ENCODE results near the gene EHD3.

The EHD3 gene

DNA sequence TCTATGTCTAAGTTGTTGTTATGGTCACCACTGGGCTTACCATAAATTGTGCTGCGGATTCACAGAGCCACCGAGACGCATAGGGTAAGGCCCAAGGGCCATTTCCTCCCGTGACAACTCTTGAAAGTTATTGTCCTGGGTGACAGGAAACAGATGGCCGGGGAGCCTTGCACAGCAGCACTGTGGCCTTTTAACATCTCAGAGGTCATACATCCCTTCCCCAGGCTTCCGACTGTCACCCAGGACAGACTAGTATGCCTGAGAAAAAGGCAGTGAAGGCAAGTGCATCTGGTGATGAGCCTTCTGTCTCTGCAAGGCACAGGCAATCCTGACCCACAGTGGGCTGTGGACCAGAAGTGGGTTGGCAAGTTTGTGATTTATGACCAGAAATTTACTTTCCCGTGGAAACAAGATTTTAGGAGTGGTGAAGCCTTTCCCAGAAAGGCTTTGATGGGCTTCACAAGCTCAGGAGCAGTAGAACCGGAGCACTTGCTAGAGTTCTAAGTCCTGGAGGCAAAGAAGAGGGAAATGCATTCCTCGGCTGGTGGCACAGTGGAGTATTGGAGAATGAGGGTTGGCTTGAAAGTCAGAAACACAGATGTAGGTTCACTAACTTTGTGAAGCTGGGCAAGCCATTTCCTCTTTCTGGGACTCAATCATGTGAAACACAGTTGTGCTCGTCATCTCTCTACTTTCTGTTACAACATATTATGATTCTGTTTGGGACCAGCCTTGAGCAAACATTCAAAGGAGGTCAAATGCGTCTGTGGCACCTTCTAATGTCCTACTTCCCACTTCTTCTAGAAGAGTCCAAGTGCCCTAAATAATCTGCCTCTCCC lies 14.6 kb upstream of the EHD3 start:
- H3K36me3 ChIP-seq (ENCODE audit: insufficient read depth, low read length) = no peaks in the 10 kb centered on the region
- H2AFZ ChIP-seq (ENCODE audit: low read length) = no peak overlapping the region
- no peak overlapping the region for H3K27ac ChIP-seq (ENCODE audit: low read depth, low read length, poor library complexity, severe bottlenecking)
- H3K27me3 ChIP-seq (ENCODE audit: insufficient read depth, low read length) = 0 out of 2 replicates have a peak, but pooled peaks cover 5% of the 10 kb centered on the region
- no peaks in the 10 kb centered on the region for H3K4me1 ChIP-seq (ENCODE audit: insufficient read depth, low read length, severe bottlenecking)
- TF ChIP-seq, protein P1, sequence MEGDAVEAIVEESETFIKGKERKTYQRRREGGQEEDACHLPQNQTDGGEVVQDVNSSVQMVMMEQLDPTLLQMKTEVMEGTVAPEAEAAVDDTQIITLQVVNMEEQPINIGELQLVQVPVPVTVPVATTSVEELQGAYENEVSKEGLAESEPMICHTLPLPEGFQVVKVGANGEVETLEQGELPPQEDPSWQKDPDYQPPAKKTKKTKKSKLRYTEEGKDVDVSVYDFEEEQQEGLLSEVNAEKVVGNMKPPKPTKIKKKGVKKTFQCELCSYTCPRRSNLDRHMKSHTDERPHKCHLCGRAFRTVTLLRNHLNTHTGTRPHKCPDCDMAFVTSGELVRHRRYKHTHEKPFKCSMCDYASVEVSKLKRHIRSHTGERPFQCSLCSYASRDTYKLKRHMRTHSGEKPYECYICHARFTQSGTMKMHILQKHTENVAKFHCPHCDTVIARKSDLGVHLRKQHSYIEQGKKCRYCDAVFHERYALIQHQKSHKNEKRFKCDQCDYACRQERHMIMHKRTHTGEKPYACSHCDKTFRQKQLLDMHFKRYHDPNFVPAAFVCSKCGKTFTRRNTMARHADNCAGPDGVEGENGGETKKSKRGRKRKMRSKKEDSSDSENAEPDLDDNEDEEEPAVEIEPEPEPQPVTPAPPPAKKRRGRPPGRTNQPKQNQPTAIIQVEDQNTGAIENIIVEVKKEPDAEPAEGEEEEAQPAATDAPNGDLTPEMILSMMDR (IDR thresholded peaks at IDR 0.05; ENCODE audit: low read length) = no peak
- no peak for TF ChIP-seq EZH2 (IDR thresholded peaks at IDR 0.05; ENCODE audit: borderline replicate concordance, low read length)
- no peaks in the 10 kb centered on the region for H3K9me3 ChIP-seq (ENCODE audit: low read length)
- no peak overlapping the region for H3K4me3 ChIP-seq (ENCODE audit: low read depth, low read length, poor library complexity, severe bottlenecking)
- H3K9ac ChIP-seq (ENCODE audit: low read length) = no peak overlapping the region
- no peaks in the 10 kb centered on the region for H4K20me1 ChIP-seq (ENCODE audit: insufficient read depth, low read length)
- H3K9me2 ChIP-seq (ENCODE audit: low read depth, low read length) = no peaks in the 10 kb centered on the region
- H3F3A ChIP-seq (ENCODE audit: insufficient read depth, low read length) = no peaks in the 10 kb centered on the region
- H3K4me2 ChIP-seq (ENCODE audit: low read length) = no peak overlapping the region
- H3K79me2 ChIP-seq (ENCODE audit: insufficient read depth, low read length) = no peaks in the 10 kb centered on the region

DNA sequence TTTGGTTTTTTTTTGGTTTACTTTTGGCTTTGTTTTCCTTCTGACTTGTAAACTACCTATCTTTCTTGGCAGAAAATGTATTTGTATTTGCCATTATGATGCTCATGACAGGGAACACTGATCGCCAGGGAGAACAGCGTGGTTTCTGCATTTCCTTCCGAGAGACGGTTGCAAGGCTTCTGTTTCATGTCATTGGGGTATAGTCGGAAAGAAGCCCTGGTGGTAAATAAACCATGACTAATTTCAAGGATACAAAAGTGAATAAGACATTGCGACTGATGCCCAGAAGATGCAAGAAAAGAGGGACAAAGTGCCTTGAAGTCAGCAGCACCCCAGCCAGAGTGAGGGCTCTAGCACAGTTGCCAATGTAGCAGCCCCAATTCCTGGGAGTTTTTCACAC lies 12.4 kb upstream of the EHD3 start:
- Histone ChIP-seq H3K9me2 (ENCODE audit: low read depth, low read length) (no peaks in the 10 kb centered on the region), H3K27me3 (ENCODE audit: insufficient read depth, low read length) (0 out of 2 replicates have a peak, but pooled peaks cover 5% of the 10 kb centered on the region), H3K79me2 (ENCODE audit: insufficient read depth, low read length) (no peaks in the 10 kb centered on the region), H3K27ac (ENCODE audit: low read depth, low read length, poor library complexity, severe bottlenecking) (no peak overlapping the region), H3K4me3 (ENCODE audit: low read depth, low read length, poor library complexity, severe bottlenecking) (no peak overlapping the region), H3K4me1 (ENCODE audit: insufficient read depth, low read length, severe bottlenecking) (no peaks in the 10 kb centered on the region), H3K4me2 (ENCODE audit: low read length) (no peak overlapping the region), H4K20me1 (ENCODE audit: insufficient read depth, low read length) (no peaks in the 10 kb centered on the region), H3K36me3 (ENCODE audit: insufficient read depth, low read length) (no peaks in the 10 kb centered on the region), H2AFZ (ENCODE audit: low read length) (no peak overlapping the region), H3K9ac (ENCODE audit: low read length) (no peak overlapping the region), H3K9me3 (ENCODE audit: low read length) (no peaks in the 10 kb centered on the region), H3F3A (ENCODE audit: insufficient read depth, low read length) (no peaks in the 10 kb centered on the region)
- TF ChIP-seq EZH2 (IDR thresholded peaks at IDR 0.05; ENCODE audit: borderline replicate concordance, low read length) = no peak
- TF ChIP-seq, protein P1 (IDR thresholded peaks at IDR 0.05; ENCODE audit: low read length) = no peak

DNA sequence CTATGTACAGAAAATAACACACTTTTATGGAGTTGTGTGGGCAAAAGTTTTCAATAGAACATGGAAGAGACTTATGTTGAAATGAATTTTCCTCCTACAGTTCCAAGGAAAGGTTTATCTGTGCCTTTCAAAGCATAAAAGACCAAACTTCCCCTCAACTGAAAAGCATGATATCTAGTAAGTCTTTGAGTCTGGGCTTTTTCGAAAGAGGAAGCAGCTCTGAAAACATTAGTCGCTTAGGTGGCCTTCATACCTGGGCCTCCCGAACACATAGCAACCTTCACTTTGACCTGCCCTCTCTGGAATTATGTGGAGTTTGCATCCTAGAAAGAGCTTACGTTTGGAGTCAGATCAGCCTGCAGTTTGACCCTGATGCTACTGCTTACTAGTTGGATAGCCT lies 11.9 kb upstream of the EHD3 start:
- no peak overlapping the region for H2AFZ ChIP-seq (ENCODE audit: low read length)
- no peaks in the 10 kb centered on the region for H3K4me1 ChIP-seq (ENCODE audit: insufficient read depth, low read length, severe bottlenecking)
- H3K9me3 ChIP-seq (ENCODE audit: low read length) = no peaks in the 10 kb centered on the region
- H3K79me2 ChIP-seq (ENCODE audit: insufficient read depth, low read length) = no peaks in the 10 kb centered on the region
- no peaks in the 10 kb centered on the region for H3K9me2 ChIP-seq (ENCODE audit: low read depth, low read length)
- 0 out of 2 replicates have a peak, but pooled peaks cover 5% of the 10 kb centered on the region for H3K27me3 ChIP-seq (ENCODE audit: insufficient read depth, low read length)
- no peaks in the 10 kb centered on the region for H3K36me3 ChIP-seq (ENCODE audit: insufficient read depth, low read length)
- no peak overlapping the region for H3K4me3 ChIP-seq (ENCODE audit: low read depth, low read length, poor library complexity, severe bottlenecking)
- H3K4me2 ChIP-seq (ENCODE audit: low read length) = no peak overlapping the region
- no peaks in the 10 kb centered on the region for H4K20me1 ChIP-seq (ENCODE audit: insufficient read depth, low read length)
- TF ChIP-seq, protein P1 (IDR thresholded peaks at IDR 0.05; ENCODE audit: low read length) = no peak
- TF ChIP-seq EZH2 (IDR thresholded peaks at IDR 0.05; ENCODE audit: borderline replicate concordance, low read length) = no peak
- H3K9ac ChIP-seq (ENCODE audit: low read length) = no peak overlapping the region
- H3F3A ChIP-seq (ENCODE audit: insufficient read depth, low read length) = no peaks in the 10 kb centered on the region
- no peak overlapping the region for H3K27ac ChIP-seq (ENCODE audit: low read depth, low read length, poor library complexity, severe bottlenecking)

Measured in OCI-LY1 (cell line).